Hepatocyte (in vitro differentiated cells): ENCODE data around the gene ICAM1.

ENCODE experiments used
- EZH2 ChIP-seq: fragments of 200-600 bp; sonication (generic); IDR thresholded peaks from 2 replicates; pipeline ENCODE4 v1.6.1; 2016; ENCODE audit warnings: antibody characterized with exemption, mild to moderate bottlenecking, borderline replicate concordance
- EZH2phosphoT487 ChIP-seq: fragments of 200-600 bp; sonication (generic); IDR thresholded peaks from one replicate; pipeline ENCODE4 v1.6.1; 2018; ENCODE audit warnings: antibody characterized with exemption, mild to moderate bottlenecking, low read depth, moderate library complexity; ENCODE audit not compliant: unreplicated experiment, severe bottlenecking
- TF ChIP-seq, protein P1 (sequence below): fragments of 200-600 bp; sonication (generic); IDR thresholded peaks from 2 replicates; pipeline ENCODE4 v1.5.1; 2016; ENCODE audit warnings: antibody characterized with exemption, mild to moderate bottlenecking; ENCODE audit not compliant: poor library complexity

DNA sequence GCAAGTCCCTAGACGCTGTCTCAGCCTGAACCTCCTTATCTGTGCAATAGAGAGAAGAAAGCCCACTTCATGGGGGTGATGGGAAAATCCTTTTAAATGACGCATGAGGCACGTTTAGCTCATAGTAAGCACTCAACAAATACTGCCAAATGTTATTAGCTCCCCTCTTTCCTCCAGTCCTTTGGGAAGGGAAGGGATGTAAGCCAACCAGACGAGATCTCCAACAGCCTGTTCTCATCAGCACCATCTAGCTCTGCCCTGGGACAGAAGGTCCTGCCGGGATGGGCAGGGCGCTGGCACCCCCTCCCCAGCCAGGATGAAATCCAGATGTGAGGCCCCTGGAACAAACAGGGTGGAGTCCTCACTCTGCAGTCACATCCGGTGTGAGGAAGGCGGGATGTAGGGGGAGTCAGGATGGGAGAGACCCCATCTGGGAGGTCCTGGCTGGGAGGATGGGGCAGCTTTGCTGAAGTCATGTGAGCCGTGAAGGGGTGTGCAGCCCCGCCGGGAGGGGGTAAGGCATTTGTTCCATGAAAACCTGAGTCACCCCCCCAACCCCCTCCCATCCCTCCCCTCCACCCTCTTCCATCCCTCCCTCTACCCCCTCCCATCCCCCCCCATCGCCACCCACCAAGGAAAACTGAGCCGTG lies 44.4 kb upstream of the ICAM1 start:
- TF ChIP-seq, protein P1, sequence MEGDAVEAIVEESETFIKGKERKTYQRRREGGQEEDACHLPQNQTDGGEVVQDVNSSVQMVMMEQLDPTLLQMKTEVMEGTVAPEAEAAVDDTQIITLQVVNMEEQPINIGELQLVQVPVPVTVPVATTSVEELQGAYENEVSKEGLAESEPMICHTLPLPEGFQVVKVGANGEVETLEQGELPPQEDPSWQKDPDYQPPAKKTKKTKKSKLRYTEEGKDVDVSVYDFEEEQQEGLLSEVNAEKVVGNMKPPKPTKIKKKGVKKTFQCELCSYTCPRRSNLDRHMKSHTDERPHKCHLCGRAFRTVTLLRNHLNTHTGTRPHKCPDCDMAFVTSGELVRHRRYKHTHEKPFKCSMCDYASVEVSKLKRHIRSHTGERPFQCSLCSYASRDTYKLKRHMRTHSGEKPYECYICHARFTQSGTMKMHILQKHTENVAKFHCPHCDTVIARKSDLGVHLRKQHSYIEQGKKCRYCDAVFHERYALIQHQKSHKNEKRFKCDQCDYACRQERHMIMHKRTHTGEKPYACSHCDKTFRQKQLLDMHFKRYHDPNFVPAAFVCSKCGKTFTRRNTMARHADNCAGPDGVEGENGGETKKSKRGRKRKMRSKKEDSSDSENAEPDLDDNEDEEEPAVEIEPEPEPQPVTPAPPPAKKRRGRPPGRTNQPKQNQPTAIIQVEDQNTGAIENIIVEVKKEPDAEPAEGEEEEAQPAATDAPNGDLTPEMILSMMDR, result no peak
- no peak for TF ChIP-seq EZH2
- no peak for TF ChIP-seq EZH2phosphoT487
